VCaP (cell line): Measurements from ENCODE around the gene TOP2B.

Experiments used
- H3K27ac ChIP-seq: fragments of 450-650 bp; 2 replicates; pipeline ENCODE4 v1.5.1; 2017
- TF ChIP-seq, protein P1 (sequence below): fragments of 450-650 bp; conservative IDR thresholded peaks from 2 replicates; pipeline ENCODE4 v1.5.1; 2017; ENCODE audit warnings: mild to moderate bottlenecking, moderate library complexity

Gene TOP2B

DNA sequence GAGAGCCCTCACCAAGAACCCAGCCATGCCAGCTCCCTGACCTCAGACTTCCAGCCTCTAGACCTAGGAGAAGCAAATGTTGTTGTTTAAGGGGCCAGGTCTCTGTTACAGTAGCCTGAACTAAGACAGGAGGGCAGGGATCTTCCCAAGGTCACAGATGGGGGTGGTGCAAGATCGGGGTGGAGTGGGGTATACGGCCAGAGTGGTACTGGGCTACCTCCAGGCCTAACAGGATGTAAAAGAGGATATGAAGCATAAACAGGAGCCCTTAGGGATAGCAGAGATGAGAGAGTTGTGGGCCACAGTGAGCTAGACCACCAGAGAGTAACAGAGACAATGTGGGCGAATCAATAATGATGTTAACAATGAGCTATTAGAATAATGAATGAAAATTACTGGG lies 82.9 kb downstream of the TOP2B start:
- H3K27ac ChIP-seq = no peak overlapping the region
- TF ChIP-seq, protein P1, sequence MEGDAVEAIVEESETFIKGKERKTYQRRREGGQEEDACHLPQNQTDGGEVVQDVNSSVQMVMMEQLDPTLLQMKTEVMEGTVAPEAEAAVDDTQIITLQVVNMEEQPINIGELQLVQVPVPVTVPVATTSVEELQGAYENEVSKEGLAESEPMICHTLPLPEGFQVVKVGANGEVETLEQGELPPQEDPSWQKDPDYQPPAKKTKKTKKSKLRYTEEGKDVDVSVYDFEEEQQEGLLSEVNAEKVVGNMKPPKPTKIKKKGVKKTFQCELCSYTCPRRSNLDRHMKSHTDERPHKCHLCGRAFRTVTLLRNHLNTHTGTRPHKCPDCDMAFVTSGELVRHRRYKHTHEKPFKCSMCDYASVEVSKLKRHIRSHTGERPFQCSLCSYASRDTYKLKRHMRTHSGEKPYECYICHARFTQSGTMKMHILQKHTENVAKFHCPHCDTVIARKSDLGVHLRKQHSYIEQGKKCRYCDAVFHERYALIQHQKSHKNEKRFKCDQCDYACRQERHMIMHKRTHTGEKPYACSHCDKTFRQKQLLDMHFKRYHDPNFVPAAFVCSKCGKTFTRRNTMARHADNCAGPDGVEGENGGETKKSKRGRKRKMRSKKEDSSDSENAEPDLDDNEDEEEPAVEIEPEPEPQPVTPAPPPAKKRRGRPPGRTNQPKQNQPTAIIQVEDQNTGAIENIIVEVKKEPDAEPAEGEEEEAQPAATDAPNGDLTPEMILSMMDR = no peak

DNA sequence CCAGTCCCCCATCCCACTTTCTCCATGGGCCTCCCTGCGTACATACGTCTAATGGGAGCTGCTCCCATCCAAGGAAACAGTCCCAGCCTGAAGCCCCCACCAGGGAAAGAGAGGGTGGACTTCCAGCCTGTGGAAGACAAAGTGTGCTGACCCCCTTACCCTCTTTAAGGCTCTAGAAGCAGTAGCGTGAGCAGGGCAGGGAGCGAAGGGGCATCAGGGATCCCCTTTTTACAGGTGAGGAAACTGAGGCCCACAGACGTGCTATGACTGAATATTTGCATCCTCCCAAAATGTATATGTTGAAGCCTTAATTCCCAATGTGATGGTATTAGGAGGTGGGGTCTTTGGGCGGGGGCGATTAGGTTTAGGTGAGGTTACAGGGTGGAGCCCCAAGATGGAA lies 83.4 kb downstream of the TOP2B start:
- TF ChIP-seq, protein P1 = no peak
- H3K27ac ChIP-seq = no peak overlapping the region

DNA sequence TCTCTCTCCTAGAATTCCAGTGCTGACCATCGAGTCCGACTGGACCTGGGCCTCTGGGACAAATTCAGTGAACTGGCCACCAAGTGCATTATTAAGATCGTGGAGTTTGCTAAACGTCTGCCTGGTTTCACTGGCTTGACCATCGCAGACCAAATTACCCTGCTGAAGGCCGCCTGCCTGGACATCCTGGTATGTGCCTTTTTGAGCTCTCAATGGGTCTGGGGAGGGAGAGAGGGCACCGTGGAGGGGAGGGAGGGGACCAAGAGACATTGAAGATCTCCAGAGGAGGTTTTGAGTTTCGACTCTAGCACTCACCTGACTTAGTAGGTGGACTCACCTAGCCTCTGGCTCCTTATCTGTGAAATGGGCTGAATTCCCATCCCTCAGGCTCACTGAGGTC lies 84.2 kb downstream of the TOP2B start:
- TF ChIP-seq, protein P1 = no peak
- H3K27ac ChIP-seq = no peak overlapping the region

DNA sequence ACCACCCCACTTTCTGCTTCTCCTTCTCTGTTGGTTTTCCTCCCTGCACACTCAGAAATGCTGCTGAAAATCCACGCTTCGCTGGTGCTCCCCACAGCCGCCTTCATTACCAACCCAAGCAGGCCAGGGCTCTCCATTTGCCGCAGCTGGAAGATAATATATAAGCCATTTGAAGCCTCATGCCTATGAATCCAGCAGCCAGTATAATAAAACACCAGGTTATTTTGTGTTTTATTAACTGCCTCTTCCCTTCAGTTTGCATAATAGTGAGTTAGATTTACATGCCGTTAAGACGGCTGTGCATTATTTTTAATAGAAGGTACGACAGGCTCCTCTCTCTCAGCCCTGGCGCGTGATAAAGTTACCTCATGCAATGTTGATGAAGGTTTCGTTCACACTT lies 86.6 kb downstream of the TOP2B start:
- TF ChIP-seq, protein P1 = no peak
- H3K27ac ChIP-seq = no peak overlapping the region

DNA sequence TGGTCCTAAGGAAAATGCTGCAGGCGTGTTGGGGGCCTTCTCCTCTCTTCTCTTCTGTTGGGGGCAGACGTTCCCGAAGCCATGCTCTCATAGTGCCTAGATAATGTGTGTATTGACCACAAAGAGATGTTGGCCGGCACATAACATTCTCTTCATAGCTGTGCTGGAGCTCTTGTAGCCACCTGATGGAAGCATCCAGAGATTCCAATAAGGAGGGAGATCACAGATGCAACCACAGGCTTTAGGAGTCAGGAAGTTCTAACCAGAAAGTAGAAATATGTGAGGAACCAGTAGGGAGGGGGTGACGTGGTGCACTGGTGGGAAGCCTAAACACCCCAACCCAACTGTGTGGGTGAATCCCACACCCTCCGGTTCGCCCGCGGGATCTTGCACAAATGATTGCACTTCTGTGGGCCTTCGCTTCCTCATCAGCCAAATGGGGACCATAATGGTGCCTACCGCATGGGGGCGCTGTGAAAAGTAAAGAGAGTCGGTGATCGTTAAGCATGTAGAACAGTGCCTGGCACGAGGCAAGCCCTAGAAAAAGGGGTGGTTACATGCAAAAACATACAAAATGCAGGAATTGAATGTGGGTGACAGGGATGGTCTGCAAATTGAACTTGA lies 87.8 kb downstream of the TOP2B start:
- no peak overlapping the region for H3K27ac ChIP-seq
- TF ChIP-seq, protein P1 = no peak

DNA sequence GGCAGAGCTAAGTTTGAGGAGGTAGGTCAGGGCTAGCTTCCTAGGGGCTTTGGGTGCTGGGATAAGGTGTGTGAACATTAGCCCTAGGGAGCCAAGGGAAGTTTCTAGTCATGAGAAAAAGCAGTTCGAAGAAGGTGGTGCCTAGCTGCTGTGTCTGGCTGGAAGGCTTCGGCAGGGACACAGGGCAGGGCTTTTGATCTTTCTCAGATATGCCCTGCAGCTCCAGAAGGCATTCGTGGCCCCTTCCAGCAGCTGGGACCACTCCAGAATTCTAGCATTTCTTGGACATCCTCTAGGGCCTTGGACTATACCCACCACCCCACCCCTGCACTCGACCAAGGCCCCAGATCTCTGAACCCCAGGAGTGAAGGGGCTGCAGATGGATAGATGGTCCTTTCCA lies 88.6 kb downstream of the TOP2B start:
- TF ChIP-seq, protein P1 = no peak
- H3K27ac ChIP-seq = no peak overlapping the region

DNA sequence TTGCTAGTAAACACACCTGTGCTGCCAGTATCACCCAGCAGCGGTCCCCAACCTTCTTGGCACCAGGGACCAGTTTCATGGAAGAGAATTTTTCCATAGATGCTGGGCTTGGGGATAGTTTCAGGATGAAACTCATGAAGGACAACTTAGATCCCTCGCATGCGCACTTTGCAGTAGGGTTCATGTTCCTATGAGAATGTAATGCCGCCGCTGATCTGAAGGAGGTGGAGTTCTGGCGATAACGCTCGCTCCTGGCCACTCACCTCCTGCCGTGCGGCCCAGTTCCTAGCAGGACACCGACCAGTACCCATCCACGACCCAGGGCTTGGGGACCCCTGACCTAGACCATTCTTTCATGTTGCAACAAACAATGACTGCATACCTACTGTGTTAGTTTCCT lies 89.7 kb downstream of the TOP2B start:
- TF ChIP-seq, protein P1 = no peak
- H3K27ac ChIP-seq = no peak overlapping the region
